Measurements from ENCODE around the gene SLC35A1.
"Not testable (repeated sequence)": the region's sequence is repeated elsewhere in the genome, so short reads cannot be mapped to it uniquely, and the experiment has no call there.

SLC35A1 gene

DNA sequence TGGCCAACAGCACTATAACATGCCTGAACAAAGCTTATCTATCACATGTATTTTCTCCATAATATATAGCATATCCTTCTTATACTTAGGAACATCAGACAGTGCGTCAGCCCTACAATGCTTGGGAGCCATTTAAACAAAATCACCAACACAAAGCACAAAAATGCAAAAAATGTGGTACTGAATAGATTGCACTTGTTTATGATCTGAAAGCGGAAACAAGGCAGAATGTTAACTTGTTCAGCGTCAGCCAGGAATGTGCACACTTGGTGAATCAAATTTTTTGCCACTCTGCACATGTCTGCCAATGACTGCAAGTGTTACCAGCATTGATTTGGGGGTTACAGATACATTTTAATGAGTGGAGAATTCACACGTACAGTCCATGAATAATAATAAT is 14.8 kb downstream of the SLC35A1 start:
- H3K9me3 ChIP-seq (ENCODE audit: low read length), result no peaks in the 10 kb centered on the region
- H3K79me2 ChIP-seq (ENCODE audit: insufficient read depth, low read length), result no peaks in the 10 kb centered on the region
- H3K36me3 ChIP-seq (ENCODE audit: insufficient read depth, low read length), result peaks cover 14% of the 10 kb centered on the region; the same call in 1 of the 2 replicates
- H3F3A ChIP-seq (ENCODE audit: insufficient read depth, low read length), result no peaks in the 10 kb centered on the region
- no peak overlapping the region for H3K27ac ChIP-seq (ENCODE audit: low read depth, low read length, poor library complexity, severe bottlenecking)
- H4K20me1 ChIP-seq (ENCODE audit: insufficient read depth, low read length), result no peaks in the 10 kb centered on the region
- no peak overlapping the region for H3K4me2 ChIP-seq (ENCODE audit: low read length)
- H2AFZ ChIP-seq (ENCODE audit: low read length), result no peak overlapping the region
- TF ChIP-seq EZH2 (IDR thresholded peaks at IDR 0.05; ENCODE audit: borderline replicate concordance, low read length), result no peak
- TF ChIP-seq, protein P1, sequence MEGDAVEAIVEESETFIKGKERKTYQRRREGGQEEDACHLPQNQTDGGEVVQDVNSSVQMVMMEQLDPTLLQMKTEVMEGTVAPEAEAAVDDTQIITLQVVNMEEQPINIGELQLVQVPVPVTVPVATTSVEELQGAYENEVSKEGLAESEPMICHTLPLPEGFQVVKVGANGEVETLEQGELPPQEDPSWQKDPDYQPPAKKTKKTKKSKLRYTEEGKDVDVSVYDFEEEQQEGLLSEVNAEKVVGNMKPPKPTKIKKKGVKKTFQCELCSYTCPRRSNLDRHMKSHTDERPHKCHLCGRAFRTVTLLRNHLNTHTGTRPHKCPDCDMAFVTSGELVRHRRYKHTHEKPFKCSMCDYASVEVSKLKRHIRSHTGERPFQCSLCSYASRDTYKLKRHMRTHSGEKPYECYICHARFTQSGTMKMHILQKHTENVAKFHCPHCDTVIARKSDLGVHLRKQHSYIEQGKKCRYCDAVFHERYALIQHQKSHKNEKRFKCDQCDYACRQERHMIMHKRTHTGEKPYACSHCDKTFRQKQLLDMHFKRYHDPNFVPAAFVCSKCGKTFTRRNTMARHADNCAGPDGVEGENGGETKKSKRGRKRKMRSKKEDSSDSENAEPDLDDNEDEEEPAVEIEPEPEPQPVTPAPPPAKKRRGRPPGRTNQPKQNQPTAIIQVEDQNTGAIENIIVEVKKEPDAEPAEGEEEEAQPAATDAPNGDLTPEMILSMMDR (IDR thresholded peaks at IDR 0.05; ENCODE audit: low read length), result no peak
- H3K27me3 ChIP-seq (ENCODE audit: insufficient read depth, low read length), result no peaks in the 10 kb centered on the region
- no peak overlapping the region for H3K9ac ChIP-seq (ENCODE audit: low read length)
- no peaks in the 10 kb centered on the region for H3K4me1 ChIP-seq (ENCODE audit: insufficient read depth, low read length, severe bottlenecking)
- no peaks in the 10 kb centered on the region for H3K9me2 ChIP-seq (ENCODE audit: low read depth, low read length)
- H3K4me3 ChIP-seq (ENCODE audit: low read depth, low read length, poor library complexity, severe bottlenecking), result no peak overlapping the region

DNA sequence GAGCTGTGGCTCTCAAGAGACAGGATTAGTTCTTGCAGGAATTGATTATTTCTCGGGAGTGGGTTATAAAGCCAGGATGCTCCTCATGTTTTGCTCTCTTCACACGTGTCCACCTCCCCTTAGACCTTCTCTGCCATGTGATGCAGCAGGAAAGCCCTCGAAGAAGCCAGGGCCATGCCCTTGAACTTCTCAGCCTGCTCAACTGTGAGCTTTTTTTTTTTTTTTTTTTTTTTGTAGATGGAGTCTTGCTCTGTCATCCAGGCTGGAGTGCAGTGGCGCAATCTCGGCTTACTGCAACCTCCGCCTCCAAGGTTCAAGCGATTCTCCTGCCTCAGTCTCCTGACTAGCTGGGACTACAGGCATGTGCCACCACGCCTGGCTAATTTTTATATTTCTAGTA is 16.6 kb downstream of the SLC35A1 start:
- H4K20me1 ChIP-seq (ENCODE audit: insufficient read depth, low read length); H3K79me2 ChIP-seq (ENCODE audit: insufficient read depth, low read length); H3K9ac ChIP-seq (ENCODE audit: low read length); H3K9me2 ChIP-seq (ENCODE audit: low read depth, low read length); H3K4me1 ChIP-seq (ENCODE audit: insufficient read depth, low read length, severe bottlenecking); H3K9me3 ChIP-seq (ENCODE audit: low read length); H3K27ac ChIP-seq (ENCODE audit: low read depth, low read length, poor library complexity, severe bottlenecking); H2AFZ ChIP-seq (ENCODE audit: low read length); H3K4me3 ChIP-seq (ENCODE audit: low read depth, low read length, poor library complexity, severe bottlenecking); H3K27me3 ChIP-seq (ENCODE audit: insufficient read depth, low read length); H3F3A ChIP-seq (ENCODE audit: insufficient read depth, low read length); H3K4me2 ChIP-seq (ENCODE audit: low read length): not testable (repeated sequence)
- H3K36me3 ChIP-seq (ENCODE audit: insufficient read depth, low read length), result peaks cover 28% of the 10 kb centered on the region

DNA sequence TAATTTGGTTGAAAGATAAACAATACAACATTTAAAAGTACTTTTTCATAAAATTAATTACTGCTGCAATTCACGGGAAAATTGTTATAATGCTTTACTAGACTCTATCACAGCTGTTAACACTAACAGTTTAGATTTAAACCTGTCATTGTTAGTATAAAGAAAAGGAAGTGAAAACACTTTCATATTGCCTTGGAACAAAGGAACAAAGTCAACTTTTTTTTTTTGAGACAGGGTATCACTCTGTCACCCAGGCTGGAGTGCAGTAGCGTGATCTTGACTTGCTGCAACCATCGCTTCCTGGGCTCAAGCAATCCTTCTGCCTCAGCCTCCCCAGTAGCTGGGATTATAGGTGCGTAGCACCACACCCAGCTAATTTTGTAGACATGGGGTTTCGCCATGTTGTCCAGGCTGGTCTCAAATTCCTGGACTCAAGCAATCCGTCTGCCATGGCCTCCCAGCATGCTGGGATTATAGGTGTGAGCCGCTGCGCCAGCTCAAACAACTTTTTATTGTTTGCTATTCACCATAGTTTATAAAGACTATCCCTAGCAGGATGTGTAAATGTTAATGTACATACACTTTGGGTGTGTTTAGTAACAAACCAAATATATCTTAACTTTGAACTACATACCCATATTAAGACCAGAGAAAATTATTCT is 22.1 kb downstream of the SLC35A1 start:
- TF ChIP-seq, protein P1 (IDR thresholded peaks at IDR 0.05; ENCODE audit: low read length), result no peak
- no peak for TF ChIP-seq EZH2 (IDR thresholded peaks at IDR 0.05; ENCODE audit: borderline replicate concordance, low read length)
- peak overlapping the region; percentile 15 for H3K27ac ChIP-seq (ENCODE audit: low read depth, low read length, poor library complexity, severe bottlenecking)
- H3K9me3 ChIP-seq (ENCODE audit: low read length), result no peaks in the 10 kb centered on the region
- no peaks in the 10 kb centered on the region for H3F3A ChIP-seq (ENCODE audit: insufficient read depth, low read length)
- peaks cover 9% of the 10 kb centered on the region for H3K4me1 ChIP-seq (ENCODE audit: insufficient read depth, low read length, severe bottlenecking)
- no peaks in the 10 kb centered on the region for H4K20me1 ChIP-seq (ENCODE audit: insufficient read depth, low read length)
- H3K27me3 ChIP-seq (ENCODE audit: insufficient read depth, low read length), result no peaks in the 10 kb centered on the region
- no peak overlapping the region for H2AFZ ChIP-seq (ENCODE audit: low read length)
- no peaks in the 10 kb centered on the region for H3K79me2 ChIP-seq (ENCODE audit: insufficient read depth, low read length)
- H3K4me2 ChIP-seq (ENCODE audit: low read length), result no peak overlapping the region
- H3K4me3 ChIP-seq (ENCODE audit: low read depth, low read length, poor library complexity, severe bottlenecking), result no peak overlapping the region
- H3K36me3 ChIP-seq (ENCODE audit: insufficient read depth, low read length), result peaks cover 24% of the 10 kb centered on the region
- H3K9me2 ChIP-seq (ENCODE audit: low read depth, low read length), result no peaks in the 10 kb centered on the region
- no peak overlapping the region for H3K9ac ChIP-seq (ENCODE audit: low read length)

DNA sequence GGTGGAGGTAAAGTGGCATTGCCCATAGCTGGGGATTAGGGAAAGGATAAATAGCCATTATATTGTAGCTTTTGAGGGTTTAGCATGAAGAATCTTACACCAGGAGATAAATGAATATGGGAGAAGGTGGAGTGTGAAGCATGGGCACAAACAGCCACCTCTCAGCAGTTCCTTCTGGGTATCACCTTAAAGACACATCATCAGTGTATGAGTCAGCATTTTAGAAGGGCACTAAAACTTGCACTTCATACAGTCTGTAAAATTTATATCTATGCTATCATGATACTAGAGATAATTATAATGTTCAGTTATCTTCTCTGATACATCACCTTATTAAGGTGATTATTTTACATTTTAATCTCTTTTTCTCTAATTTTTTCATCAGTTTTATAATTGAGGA is 25.3 kb downstream of the SLC35A1 start:
- Histone ChIP-seq H3K9me3 (ENCODE audit: low read length) (no peaks in the 10 kb centered on the region), H3K4me2 (ENCODE audit: low read length) (no peak overlapping the region), H3K4me3 (ENCODE audit: low read depth, low read length, poor library complexity, severe bottlenecking) (no peak overlapping the region), H4K20me1 (ENCODE audit: insufficient read depth, low read length) (no peaks in the 10 kb centered on the region), H3K79me2 (ENCODE audit: insufficient read depth, low read length) (no peaks in the 10 kb centered on the region), H3K9ac (ENCODE audit: low read length) (no peak overlapping the region), H3K4me1 (ENCODE audit: insufficient read depth, low read length, severe bottlenecking) (peaks cover 9% of the 10 kb centered on the region), H2AFZ (ENCODE audit: low read length) (no peak overlapping the region), H3F3A (ENCODE audit: insufficient read depth, low read length) (no peaks in the 10 kb centered on the region), H3K36me3 (ENCODE audit: insufficient read depth, low read length) (peaks cover 35% of the 10 kb centered on the region), H3K9me2 (ENCODE audit: low read depth, low read length) (no peaks in the 10 kb centered on the region), H3K27ac (ENCODE audit: low read depth, low read length, poor library complexity, severe bottlenecking) (no peak overlapping the region), H3K27me3 (ENCODE audit: insufficient read depth, low read length) (no peaks in the 10 kb centered on the region)
- no peak for TF ChIP-seq EZH2 (IDR thresholded peaks at IDR 0.05; ENCODE audit: borderline replicate concordance, low read length)
- TF ChIP-seq, protein P1 (IDR thresholded peaks at IDR 0.05; ENCODE audit: low read length), result no peak
